ENCODE data around the gene HS6ST2. TPM values are rescaled to one million over a fixed set of nuclear protein-coding genes. Genes with fewer than 3 reads are reported as not detected.

The HS6ST2 gene
- total and polyA plus RNA-seq, 10 of the 15 experiments (the other 5 are each of a cell fraction or from before 2014, with no cell fraction given), result not detected

- intact Hi-C loops (cut with micrococcal nuclease; ENCODE audit: unreplicated experiment), result no loop called here
- Histone ChIP-seq H3K27ac (ENCODE audit: control insufficient read depth, insufficient read depth) (no peak overlapping the region), H2AFZ (ENCODE audit: control insufficient read depth, low read depth, low read length) (no peak overlapping the region), H3K79me2 (ENCODE audit: control insufficient read depth, insufficient read depth, low read length) (no peaks in the 10 kb centered on the region), H3K27me3 (replicated peaks in 1 of 2; ENCODE audit: control insufficient read depth in 2 of 2, insufficient read depth in 2 of 2, low read length in 1 of 2) (no peaks in the 10 kb centered on the region; a peak in 1 of 4 replicates), H4K20me1 (ENCODE audit: control insufficient read depth, insufficient read depth) (no peaks in the 10 kb centered on the region), H3K9ac (ENCODE audit: control insufficient read depth, insufficient read depth, low read length) (no peak overlapping the region), H3K4me3 (no peak overlapping the region), H3K4me1 (ENCODE audit: control insufficient read depth, insufficient read depth, low read length) (no peaks in the 10 kb centered on the region), H3K4me2 (ENCODE audit: control insufficient read depth, insufficient read depth) (no peak overlapping the region), H3K9me3 (replicated peaks; ENCODE audit: control insufficient read depth, insufficient read depth, low read length) (no peaks in the 10 kb centered on the region), H3K36me3 (ENCODE audit: control insufficient read depth in 2 of 2, insufficient read depth in 2 of 2, low read length in 1 of 2) (no peaks in the 10 kb centered on the region)
- 6% methylated on average over 2 of the region's 2 CpGs for WGBS (ENCODE audit: insufficient coverage, insufficient replicate concordance, low lambda C conversion rate, missing lambda C conversion rate)
- POLR2A ChIA-PET, result no interaction called here
- RAD21 ChIA-PET (ENCODE audit: unreplicated experiment), result no interaction called here
- in situ Hi-C loops (cut with MboI), result no loop called here
- DNase-seq (ENCODE audit: low read depth, low spot score) (no peak), FAIRE-seq (no peak), ATAC-seq (no peak)
- CTCF ChIA-PET, result no interaction called here
- SMC1A ChIA-PET (ENCODE audit: uncharacterized antibody, unreplicated experiment), result no interaction called here
- BruUV-seq (replicated peaks), result no TSS peak
- no peak for TF ChIP-seq CREB1 (IDR thresholded peaks at IDR 0.05; ENCODE audit: low read depth)
- no peak for TF ChIP-seq EED (IDR thresholded peaks at IDR 0.05; ENCODE audit: low read depth)
- TF ChIP-seq MXI1 (IDR thresholded peaks at IDR 0.05; ENCODE audit: low read depth, low read length), result no peak
- TF ChIP-seq EZH2 (IDR thresholded peaks at IDR 0.05; ENCODE audit: borderline replicate concordance, control insufficient read depth, low read depth, low read length), result no peak
- TF ChIP-seq ZBTB11 (CRISPR knock-in tag; IDR thresholded peaks at IDR 0.05), result no peak
- no peak for TF ChIP-seq POLR2AphosphoS5 (IDR thresholded peaks at IDR 0.05; ENCODE audit: low read length)
- no peak for TF ChIP-seq SPI1 (IDR thresholded peaks at IDR 0.05; ENCODE audit: borderline replicate concordance, insufficient read depth, low read depth, low read length)
- no peak for TF ChIP-seq RBBP5 (conservative IDR thresholded peaks at IDR 0.05)
- no peak for TF ChIP-seq CUX1 (IDR thresholded peaks at IDR 0.05; ENCODE audit: insufficient replicate concordance, low read depth, low read length)
- no peak for TF ChIP-seq CTCF (IDR thresholded peaks at IDR 0.05 in 2 of 3, conservative IDR thresholded peaks at IDR 0.05 in 1 of 3; ENCODE audit: control insufficient read depth in 2 of 3, extremely low read depth in 1 of 3, insufficient read depth in 1 of 3, low read depth in 3 of 3, low read length in 3 of 3)
These were observed 81.7 kb downstream of the HS6ST2 start for GRCh38 chrX:132876523-132877338.

Data from GM12878 (cell line).